Right forelimb (tissue), 1 donor: ENCODE data around the gene SYT8.
"Not testable (repeated sequence)": the region's sequence is repeated elsewhere in the genome, so short reads cannot be mapped to it uniquely, and the experiment has no call there.

Experiments used
- DNase-seq: peaks from one replicate; pipeline ENCODE4 v3.0.0-alpha.2; 2018

The SYT8 gene

GRCh38 chr11:1875851-1876301 is 41.1 kb downstream of the SYT8 start:
- not testable (repeated sequence) for DNase-seq

DNA sequence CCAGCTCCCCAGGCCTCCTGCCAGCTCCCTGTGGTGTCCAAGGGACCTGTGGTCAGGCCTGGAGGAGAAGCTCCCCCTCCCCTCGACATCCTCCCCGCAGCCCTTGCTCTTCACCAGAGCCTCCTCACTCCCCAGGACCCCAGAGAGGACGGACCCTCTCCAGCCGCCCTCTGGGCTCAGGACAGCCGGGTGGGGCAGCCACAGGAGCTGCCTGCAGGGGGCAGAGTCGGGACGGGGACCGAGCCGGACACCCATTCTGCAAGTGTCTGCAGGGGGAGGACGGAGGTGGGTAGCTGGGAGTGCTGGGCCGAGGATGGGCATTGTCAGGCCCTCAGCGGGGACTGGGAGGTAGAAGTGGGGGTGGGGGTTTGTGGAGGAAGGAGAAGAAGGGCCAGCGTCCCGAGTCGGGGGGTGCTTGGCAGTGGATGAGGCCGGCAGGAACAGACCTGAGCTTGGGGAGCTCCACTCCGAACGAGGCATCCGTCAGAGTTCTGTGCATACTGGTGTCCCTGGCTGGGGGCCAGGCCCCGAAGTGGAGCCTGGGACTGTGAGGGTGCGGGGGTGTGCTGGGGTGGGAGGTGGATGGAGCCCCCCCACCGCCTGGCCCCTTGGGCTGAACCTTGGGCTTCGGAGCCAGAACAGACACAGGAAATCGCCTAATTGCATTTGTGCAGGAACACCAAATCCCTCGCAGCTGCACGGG is 41.7 kb downstream of the SYT8 start:
- DNase-seq, result peak; percentile 91

DNA sequence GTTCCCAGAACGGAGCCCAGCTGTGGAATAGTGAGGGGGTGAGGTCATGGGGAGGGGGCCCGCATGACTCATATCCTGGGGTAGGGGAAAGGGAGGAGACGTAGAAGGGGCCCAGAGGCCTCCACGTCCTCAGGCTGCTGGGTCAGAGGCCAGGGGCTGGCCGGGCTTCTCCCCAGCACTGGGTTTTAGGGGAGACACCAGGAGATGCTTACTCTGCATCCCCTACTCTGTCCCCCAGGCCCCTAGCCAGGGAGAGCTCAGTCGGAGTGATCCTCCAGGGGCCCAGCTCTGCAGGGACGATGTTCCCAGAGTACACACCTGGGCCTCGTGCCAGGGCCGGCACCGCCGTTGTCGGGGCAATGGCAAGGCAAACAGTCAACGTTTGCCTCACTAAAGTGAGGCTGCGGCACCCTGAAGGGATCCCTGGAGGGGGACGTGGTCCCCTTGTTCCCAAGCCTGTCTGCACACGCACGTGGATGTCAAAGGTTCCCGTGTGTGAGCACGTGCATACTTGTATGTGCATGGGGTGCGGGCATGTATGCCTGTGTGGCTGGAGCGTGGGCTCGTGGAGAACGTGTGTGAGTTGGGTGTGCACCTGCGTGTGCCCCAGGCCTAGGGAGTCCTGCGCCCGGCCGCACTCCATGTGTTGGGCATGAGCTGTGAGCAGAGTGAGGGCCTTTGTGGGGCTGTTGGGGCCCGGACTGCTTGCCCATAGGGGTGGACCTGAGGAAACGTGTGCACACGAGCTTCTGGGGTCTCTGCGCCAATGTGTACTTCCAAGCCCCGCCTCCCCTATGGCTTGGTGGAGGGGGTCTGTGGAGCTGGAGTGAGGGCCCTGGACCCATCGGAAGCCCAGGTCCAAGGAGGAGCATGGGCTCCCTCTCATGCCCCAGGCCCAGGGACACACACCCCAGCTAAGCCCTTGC is 42.7 kb downstream of the SYT8 start:
- peak; percentile 82 for DNase-seq

GRCh38 chr11:1878137-1879031 is 43.6 kb downstream of the SYT8 start:
- peak; percentile 88 for DNase-seq

- peak; percentile 41 for DNase-seq
These were observed 44.7 kb downstream of the SYT8 start for GRCh38 chr11:1879342-1879940.

DNA sequence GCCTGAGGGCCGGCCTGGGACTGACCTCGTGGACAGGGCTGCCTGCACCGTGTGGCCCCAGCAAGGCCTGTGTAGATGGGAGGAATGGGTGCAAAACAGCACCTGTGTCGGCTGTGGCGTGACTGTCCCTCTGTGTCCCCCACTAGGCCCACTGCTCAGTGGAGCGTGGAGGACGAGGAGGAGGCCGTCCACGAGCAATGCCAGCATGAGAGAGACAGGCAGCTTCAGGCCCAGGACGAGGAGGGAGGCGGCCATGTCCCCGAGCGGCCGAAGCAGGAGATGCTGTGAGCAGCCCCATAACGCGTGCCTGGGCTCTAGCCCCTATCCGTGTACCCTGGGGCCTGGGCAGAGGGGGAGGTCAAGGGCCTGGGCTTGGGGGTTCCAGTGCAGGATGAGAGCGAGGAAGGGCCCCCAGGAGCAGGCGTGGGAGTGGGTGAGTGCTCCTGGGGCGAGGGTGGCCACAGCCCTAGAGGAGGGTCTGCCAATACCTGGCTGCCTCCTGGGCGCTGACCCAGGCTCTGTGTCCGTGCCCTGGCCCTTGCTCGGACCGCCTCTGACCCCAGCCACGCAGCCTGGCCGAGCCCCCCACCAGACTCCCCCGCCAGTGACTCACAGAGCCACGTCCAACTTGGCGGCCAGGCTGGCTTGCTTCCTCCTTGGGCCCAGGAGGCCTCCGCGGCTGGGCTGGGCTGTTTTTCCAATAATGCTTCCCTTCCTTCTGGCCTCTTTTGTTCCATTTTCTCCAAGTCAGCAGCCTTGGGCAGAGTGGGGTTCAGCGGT is 45.3 kb downstream of the SYT8 start:
- peak; percentile 90 for DNase-seq

- DNase-seq, result peak; percentile 50
These were observed 46.1 kb downstream of the SYT8 start for GRCh38 chr11:1880746-1881441.

- peak; percentile 91 for DNase-seq
These were observed 46.9 kb downstream of the SYT8 start for GRCh38 chr11:1881442-1882264.

DNA sequence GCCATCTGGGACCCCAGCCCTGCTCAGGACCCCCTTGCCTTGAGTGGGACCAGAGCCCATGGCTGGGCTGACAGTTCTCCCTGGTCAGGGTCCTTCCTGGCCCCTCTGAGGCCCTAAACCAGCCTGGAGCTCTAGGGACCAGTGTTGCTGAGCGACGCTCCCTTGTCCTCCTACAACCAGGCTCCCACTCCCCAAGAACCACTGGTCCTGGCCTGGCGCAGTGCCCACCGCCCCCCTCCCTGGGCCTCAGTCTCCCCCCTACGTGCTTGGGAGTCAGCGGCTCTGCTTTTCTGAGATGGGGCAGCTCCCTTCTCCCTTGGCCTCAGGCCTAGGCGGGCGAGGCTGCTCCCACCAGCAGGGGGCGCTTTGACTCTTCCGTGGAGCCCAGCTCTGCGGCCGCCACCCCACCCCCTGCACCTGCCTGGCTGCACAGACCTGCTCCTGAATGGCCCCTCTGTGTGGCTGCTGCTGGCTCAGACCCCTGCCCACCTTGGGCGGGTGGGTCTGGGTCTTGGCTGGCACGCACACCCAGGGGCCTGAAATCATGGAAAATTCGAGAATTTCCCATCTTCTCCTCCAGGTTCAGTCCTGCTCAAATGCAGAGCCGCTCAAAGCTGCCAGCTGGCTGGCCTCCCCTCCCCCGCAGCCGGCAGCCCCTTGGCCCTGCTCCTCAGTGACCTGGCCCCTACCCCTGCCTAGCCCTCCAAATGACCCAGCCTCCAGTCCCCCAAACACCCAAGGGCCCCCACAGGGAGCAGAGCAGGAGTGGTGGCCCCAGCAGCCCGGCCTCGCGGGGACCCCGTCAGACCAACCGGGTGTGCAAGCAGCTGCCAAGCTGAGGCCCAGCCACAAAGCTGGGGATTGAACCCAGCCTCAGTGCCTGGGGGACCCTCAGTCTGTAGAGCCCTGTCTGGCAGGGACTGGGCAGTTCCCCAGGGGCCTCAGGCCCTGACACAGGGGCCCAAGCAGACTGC is 47.8 kb downstream of the SYT8 start:
- peak; percentile 97 for DNase-seq

GRCh38 chr11:1883346-1884302 is 48.8 kb downstream of the SYT8 start:
- peak; percentile 45 for DNase-seq

- DNase-seq, result peak; percentile 29
These were observed 49.5 kb downstream of the SYT8 start for GRCh38 chr11:1884303-1884700.

GRCh38 chr11:1886551-1886950 is 51.8 kb downstream of the SYT8 start:
- DNase-seq, result not testable (repeated sequence)
